ENCODE measurements around the gene CAPZB.

CAPZB gene

GRCh38 chr1:19388980-19389379, 96.4 kb downstream of the CAPZB start:
- no peaks in the 10 kb centered on the region for H3K9me3 Mint-ChIP-seq
- H3K36me3 Mint-ChIP-seq (ENCODE audit: low read depth): peaks cover 16% of the 10 kb centered on the region
- no peaks in the 10 kb centered on the region for H3K27me3 Mint-ChIP-seq (ENCODE audit: low read depth)
- peak overlapping the region in 1 of 3 experiments; percentile 55 for H3K27ac Mint-ChIP-seq
- no peak for TF ChIP-seq CTCF (IDR thresholded peaks at IDR 0.05; ENCODE audit: unreplicated experiment in 3 of 3)
- H3K4me3 Mint-ChIP-seq: no peak overlapping the region
- H3K4me1 Mint-ChIP-seq: peaks cover 67% of the 10 kb centered on the region

- TF ChIP-seq CTCF (IDR thresholded peaks at IDR 0.05; ENCODE audit: unreplicated experiment in 3 of 3): no peak
- Mint-ChIP-seq H3K4me1 (peaks cover 72% of the 10 kb centered on the region), H3K9me3 (no peaks in the 10 kb centered on the region), H3K36me3 (ENCODE audit: low read depth) (peaks cover 24% of the 10 kb centered on the region), H3K27ac (peak overlapping the region in 2 of 3 experiments; percentile 70 to 91), H3K4me3 (no peak overlapping the region), H3K27me3 (ENCODE audit: low read depth) (no peaks in the 10 kb centered on the region)
Observed at GRCh38 chr1:19387045-19387467, 98.3 kb downstream of the CAPZB start.

- Mint-ChIP-seq H3K36me3 (ENCODE audit: low read depth) (peaks cover 30% of the 10 kb centered on the region), H3K4me3 (no peak overlapping the region), H3K4me1 (peaks cover 65% of the 10 kb centered on the region), H3K27ac (peak overlapping the region; percentile 70 to 91 (median 88)), H3K9me3 (no peaks in the 10 kb centered on the region), H3K27me3 (ENCODE audit: low read depth) (no peaks in the 10 kb centered on the region)
- no peak for TF ChIP-seq CTCF (IDR thresholded peaks at IDR 0.05; ENCODE audit: unreplicated experiment in 3 of 3)
Observed at GRCh38 chr1:19385869-19386591, 99.3 kb downstream of the CAPZB start.

GRCh38 chr1:19385221-19385620, 100.1 kb downstream of the CAPZB start:
- no peaks in the 10 kb centered on the region for H3K9me3 Mint-ChIP-seq
- TF ChIP-seq CTCF (IDR thresholded peaks at IDR 0.05; ENCODE audit: unreplicated experiment in 3 of 3): no peak
- H3K4me3 Mint-ChIP-seq: no peak overlapping the region
- H3K4me1 Mint-ChIP-seq: peaks cover 57% of the 10 kb centered on the region
- H3K27me3 Mint-ChIP-seq (ENCODE audit: low read depth): no peaks in the 10 kb centered on the region
- H3K36me3 Mint-ChIP-seq (ENCODE audit: low read depth): peaks cover 30% of the 10 kb centered on the region
- peak overlapping the region; percentile 70 to 91 (median 88) for H3K27ac Mint-ChIP-seq

- no peak for TF ChIP-seq CTCF (IDR thresholded peaks at IDR 0.05; ENCODE audit: unreplicated experiment in 3 of 3)
- Mint-ChIP-seq H3K36me3 (ENCODE audit: low read depth) (peaks cover 32% of the 10 kb centered on the region), H3K27ac (peak overlapping the region; percentile 66 to 91 (median 70)), H3K9me3 (no peaks in the 10 kb centered on the region), H3K4me3 (no peak overlapping the region), H3K4me1 (peaks cover 52% of the 10 kb centered on the region), H3K27me3 (ENCODE audit: low read depth) (no peaks in the 10 kb centered on the region)
Observed at GRCh38 chr1:19384772-19385187, 100.6 kb downstream of the CAPZB start.

GRCh38 chr1:19384113-19384512, 101.2 kb downstream of the CAPZB start:
- Mint-ChIP-seq H3K36me3 (ENCODE audit: low read depth) (peaks cover 37% of the 10 kb centered on the region), H3K27ac (peak overlapping the region; percentile 7 to 70 (median 28)), H3K4me1 (peaks cover 50% of the 10 kb centered on the region), H3K4me3 (no peak overlapping the region), H3K9me3 (no peaks in the 10 kb centered on the region), H3K27me3 (ENCODE audit: low read depth) (no peaks in the 10 kb centered on the region)
- TF ChIP-seq CTCF (IDR thresholded peaks at IDR 0.05; ENCODE audit: unreplicated experiment in 3 of 3): no peak
